Measurements from ENCODE around the gene TCF23.

DNA sequence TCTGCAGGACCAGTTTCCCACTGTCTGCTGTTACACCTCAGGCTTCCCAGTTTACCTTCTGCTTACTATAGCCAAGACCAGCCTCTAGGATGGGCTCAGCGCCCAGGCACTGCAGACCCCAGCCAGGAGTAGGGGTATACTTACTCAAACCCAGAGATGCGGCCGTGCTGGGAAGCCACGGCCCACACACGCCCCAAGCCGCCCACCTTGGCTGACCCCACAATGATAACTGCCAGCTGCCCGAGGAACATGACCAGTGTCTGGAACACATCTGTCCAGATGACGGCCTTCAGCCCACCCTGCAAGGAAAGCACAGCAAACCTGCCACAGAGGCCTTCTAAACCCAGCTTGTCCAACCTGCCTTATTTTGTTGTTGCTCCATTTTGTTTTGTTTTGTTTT, 56.4 kb downstream of the TCF23 start:
- TF ChIP-seq, protein P1, sequence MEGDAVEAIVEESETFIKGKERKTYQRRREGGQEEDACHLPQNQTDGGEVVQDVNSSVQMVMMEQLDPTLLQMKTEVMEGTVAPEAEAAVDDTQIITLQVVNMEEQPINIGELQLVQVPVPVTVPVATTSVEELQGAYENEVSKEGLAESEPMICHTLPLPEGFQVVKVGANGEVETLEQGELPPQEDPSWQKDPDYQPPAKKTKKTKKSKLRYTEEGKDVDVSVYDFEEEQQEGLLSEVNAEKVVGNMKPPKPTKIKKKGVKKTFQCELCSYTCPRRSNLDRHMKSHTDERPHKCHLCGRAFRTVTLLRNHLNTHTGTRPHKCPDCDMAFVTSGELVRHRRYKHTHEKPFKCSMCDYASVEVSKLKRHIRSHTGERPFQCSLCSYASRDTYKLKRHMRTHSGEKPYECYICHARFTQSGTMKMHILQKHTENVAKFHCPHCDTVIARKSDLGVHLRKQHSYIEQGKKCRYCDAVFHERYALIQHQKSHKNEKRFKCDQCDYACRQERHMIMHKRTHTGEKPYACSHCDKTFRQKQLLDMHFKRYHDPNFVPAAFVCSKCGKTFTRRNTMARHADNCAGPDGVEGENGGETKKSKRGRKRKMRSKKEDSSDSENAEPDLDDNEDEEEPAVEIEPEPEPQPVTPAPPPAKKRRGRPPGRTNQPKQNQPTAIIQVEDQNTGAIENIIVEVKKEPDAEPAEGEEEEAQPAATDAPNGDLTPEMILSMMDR (conservative IDR thresholded peaks at IDR 0.05; ENCODE audit: low read depth, low read length), result no peak
- TF ChIP-seq EZH2 (IDR thresholded peaks at IDR 0.05; ENCODE audit: borderline replicate concordance, low read depth, low read length, poor library complexity, severe bottlenecking), result no peak

All from A673 (cell line).